H9 (cell line): ENCODE measurements around the gene CNDP2. TPM values are rescaled to one million over a fixed set of nuclear protein-coding genes. Genes with fewer than 3 reads are reported as not detected.

ENCODE experiments used
- DNase-seq: peaks from one replicate; pipeline ENCODE4 v3.0.0-alpha.2; 2017
- H2AFZ ChIP-seq: one replicate; pipeline ENCODE4 v1.6.1; 2013; ENCODE audit warnings: mild to moderate bottlenecking, low read length, control low read depth, moderate library complexity
- H2AK5ac ChIP-seq: 2 replicates; pipeline ENCODE4 v1.6.1; 2013; ENCODE audit warnings: low read length, control low read depth, mixed read lengths; ENCODE audit not compliant: insufficient read length
- H2BK120ac ChIP-seq: one replicate; pipeline ENCODE4 v1.6.1; 2013; ENCODE audit warnings: low read depth, mild to moderate bottlenecking, low read length, control low read depth, inconsistent platforms; ENCODE audit not compliant: poor library complexity, severe bottlenecking
- H2BK12ac ChIP-seq: 2 replicates; pipeline ENCODE4 v1.6.1; 2013; ENCODE audit warnings: low read length, control low read depth, mixed read lengths, low read depth; ENCODE audit not compliant: insufficient read length
- H2BK15ac ChIP-seq: 2 replicates; pipeline ENCODE4 v1.6.1; 2013; ENCODE audit warnings: low read depth, low read length, control low read depth
- H2BK20ac ChIP-seq: one replicate; pipeline ENCODE4 v1.6.1; 2013; ENCODE audit warnings: low read depth, mild to moderate bottlenecking, low read length, control low read depth, inconsistent platforms; ENCODE audit not compliant: poor library complexity, severe bottlenecking
- H2BK5ac ChIP-seq: 2 replicates; pipeline ENCODE4 v1.6.1; 2013; ENCODE audit warnings: low read length, control low read depth, mixed read lengths; ENCODE audit not compliant: insufficient read length
- H3K14ac ChIP-seq: 2 replicates; pipeline ENCODE4 v1.6.1; 2013; ENCODE audit warnings: low read length, control low read depth; ENCODE audit not compliant: insufficient read depth
- H3K18ac ChIP-seq: 2 replicates; pipeline ENCODE4 v1.6.1; 2013; ENCODE audit warnings: low read depth, mild to moderate bottlenecking, mixed read lengths, low read length, control low read depth; ENCODE audit not compliant: insufficient read length
- H3K23ac ChIP-seq: 2 replicates; pipeline ENCODE4 v1.6.1; 2013; ENCODE audit warnings: low read length, control low read depth, mixed read lengths, low read depth; ENCODE audit not compliant: insufficient read length
- H3K23me2 ChIP-seq: 2 replicates; pipeline ENCODE4 v1.6.1; 2013; ENCODE audit warnings: low read depth, mild to moderate bottlenecking, mixed read lengths, low read length, control low read depth; ENCODE audit not compliant: insufficient read length, poor library complexity, severe bottlenecking
- H3K27ac ChIP-seq: 2 replicates; pipeline ENCODE4 v1.5.1; 2013; ENCODE audit warnings: low read length, control low read depth, mixed read lengths, low read depth; ENCODE audit not compliant: insufficient read length
- H3K27me3 ChIP-seq: 2 replicates; pipeline ENCODE4 v1.6.1; 2013; ENCODE audit warnings: low read length, control low read depth, inconsistent platforms; ENCODE audit not compliant: insufficient read depth
- H3K4ac ChIP-seq: 2 replicates; pipeline ENCODE4 v1.6.1; 2013; ENCODE audit warnings: low read depth, mild to moderate bottlenecking, control low read depth, inconsistent platforms, low read length, moderate library complexity
- H3K4me1 ChIP-seq: 2 replicates; pipeline ENCODE4 v1.6.1; 2013; ENCODE audit warnings: low read length, control low read depth, inconsistent platforms; ENCODE audit not compliant: insufficient read depth
- H3K4me2 ChIP-seq: 2 replicates; pipeline ENCODE4 v1.6.1; 2013; ENCODE audit warnings: low read length, control low read depth, mixed read lengths; ENCODE audit not compliant: insufficient read length, insufficient read depth
- H3K56ac ChIP-seq: 2 replicates; pipeline ENCODE4 v1.6.1; 2013; ENCODE audit warnings: low read depth, mild to moderate bottlenecking, mixed read lengths, low read length, control low read depth; ENCODE audit not compliant: insufficient read length
- H3K79me1 ChIP-seq: 2 replicates; pipeline ENCODE4 v1.6.1; 2013; ENCODE audit warnings: low read depth, mild to moderate bottlenecking, moderate library complexity, low read length, control low read depth, inconsistent platforms; ENCODE audit not compliant: insufficient read depth, poor library complexity, severe bottlenecking
- H3K79me2 ChIP-seq: 2 replicates; pipeline ENCODE4 v1.6.1; 2013; ENCODE audit warnings: low read length, control low read depth, inconsistent platforms; ENCODE audit not compliant: insufficient read depth
- H3K9ac ChIP-seq: 2 replicates; pipeline ENCODE4 v1.6.1; 2013; ENCODE audit warnings: low read length, control low read depth, mixed read lengths; ENCODE audit not compliant: insufficient read length; ENCODE audit errors: extremely low read depth
- H3K9me3 ChIP-seq: one replicate; pipeline ENCODE4 v1.6.1; 2013; ENCODE audit warnings: low read depth, low read length, inconsistent platforms; ENCODE audit not compliant: control insufficient read depth
- H3T11ph ChIP-seq: one replicate; pipeline ENCODE4 v1.6.1; 2013; ENCODE audit warnings: mild to moderate bottlenecking, low read length, control low read depth, inconsistent platforms
- H4K20me1 ChIP-seq: one replicate; pipeline ENCODE4 v1.6.1; 2013; ENCODE audit not compliant: control insufficient read depth, insufficient read length, insufficient read depth
- H4K5ac ChIP-seq: 2 replicates; pipeline ENCODE4 v1.6.1; 2013; ENCODE audit warnings: low read depth, mild to moderate bottlenecking, mixed read lengths, low read length, control low read depth; ENCODE audit not compliant: insufficient read length
- H4K8ac ChIP-seq: replicated peaks from 2 replicates; pipeline ENCODE4 v1.6.1; 2013; ENCODE audit warnings: low read length, control low read depth, mixed read lengths, low read depth; ENCODE audit not compliant: insufficient read length
- H4K91ac ChIP-seq: 2 replicates; pipeline ENCODE4 v1.6.1; 2013; ENCODE audit warnings: low read depth, mild to moderate bottlenecking, moderate library complexity, mixed read lengths, low read length, control low read depth; ENCODE audit not compliant: insufficient read length
- H3K27ac Mint-ChIP-seq, 3 experiments: 2 replicates in 2 of 3; 3 replicates in 1 of 3; pipeline ENCODE4 v1.8.0; 2020 to 2021; ENCODE audit warnings: mixed read lengths in 3 of 3, mild to moderate bottlenecking in 1 of 3, moderate library complexity in 1 of 3
- H3K27me3 Mint-ChIP-seq: 2 replicates; pipeline ENCODE4 v1.8.0; 2021; ENCODE audit warnings: low read depth, mild to moderate bottlenecking, moderate library complexity, mixed read lengths
- H3K36me3 Mint-ChIP-seq, 3 experiments: 2 replicates in 2 of 3; 3 replicates in 1 of 3; pipeline ENCODE4 v1.8.0; 2020 to 2021; ENCODE audit warnings: low read depth in 3 of 3, mixed read lengths in 3 of 3; ENCODE audit not compliant: insufficient read depth in 1 of 3
- H3K4me1 Mint-ChIP-seq, 2 experiments: 2 replicates each; pipeline ENCODE4 v1.8.0; 2020; ENCODE audit warnings: mixed read lengths in 2 of 2
- H3K4me3 Mint-ChIP-seq, 2 experiments: 2 replicates in 1 of 2; 3 replicates in 1 of 2; pipeline ENCODE4 v1.8.0; 2020 to 2021; ENCODE audit warnings: mild to moderate bottlenecking in 2 of 2, mixed read lengths in 2 of 2, moderate library complexity in 1 of 2
- H3K9me3 Mint-ChIP-seq, 2 experiments: 2 replicates in 1 of 2; 3 replicates in 1 of 2; pipeline ENCODE4 v1.8.0; 2020; ENCODE audit warnings: mild to moderate bottlenecking in 2 of 2, mixed read lengths in 2 of 2, moderate library complexity in 1 of 2
- WGBS: extraction: QIAGEN DNeasy Blood & Tissue Kit; methylation state at CpG from one replicate; pipeline ENCODE4 v1.1.7; 2013; ENCODE audit warnings: missing lambda C conversion rate, low lambda C conversion rate, mixed read lengths; ENCODE audit not compliant: insufficient read length; ENCODE audit errors: extremely low coverage; 5-methylcytosine and 5-hydroxymethylcytosine counted together
- total RNA-seq: library from RNA; stranded (reverse); gene quantifications from 2 replicates; pipeline ENCODE4 v1.2.1, GENCODE V29; 2021
- TF ChIP-seq, protein P1 (sequence below): fragments of 200-600 bp; sonication (generic); conservative IDR thresholded peaks from 3 replicates; pipeline ENCODE4 v1.8.0; 2021; ENCODE audit warnings: antibody characterized with exemption, mild to moderate bottlenecking

Gene CNDP2
- total RNA-seq, 1 experiment from 2014 or later = 212 TPM

DNA sequence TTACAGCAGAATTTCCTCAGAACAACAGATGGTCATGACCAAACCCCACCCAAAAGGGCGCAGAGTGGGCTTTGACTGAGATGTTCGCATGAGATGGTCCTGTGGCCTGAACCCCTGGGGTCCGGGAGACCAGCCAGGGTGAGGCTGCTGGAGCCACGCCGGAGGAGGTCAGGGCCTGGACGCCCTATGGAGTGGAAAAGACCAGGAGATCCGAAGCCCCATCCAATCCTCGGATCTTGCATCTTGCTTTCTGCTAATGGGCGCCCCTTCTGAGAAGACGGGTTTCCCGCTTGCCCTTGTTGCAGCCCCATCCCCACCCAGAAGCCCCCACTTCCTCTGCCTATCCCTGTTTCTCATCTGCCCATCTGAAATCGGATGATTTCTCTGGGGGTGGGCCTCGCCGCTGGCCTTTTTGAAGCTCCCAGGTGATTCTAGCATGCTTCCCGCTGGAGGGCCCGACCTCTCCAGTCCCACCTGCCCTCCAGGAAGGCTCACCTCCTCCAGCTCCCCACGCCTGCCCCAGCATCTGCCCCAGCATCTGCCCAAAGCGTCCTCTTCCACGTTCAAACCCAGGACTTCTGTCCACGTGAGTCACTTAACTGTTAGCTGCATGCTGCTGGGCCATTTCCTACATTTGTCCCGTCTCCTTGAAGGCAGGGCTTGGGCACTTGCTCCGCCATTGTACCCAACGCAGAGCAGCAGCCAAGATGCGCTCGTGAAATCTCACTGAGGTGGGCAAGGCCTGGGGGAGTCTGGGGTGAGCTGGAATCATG, 33.8 kb downstream of the CNDP2 start:
- no peaks in the 10 kb centered on the region for H4K20me1 ChIP-seq
- no peak overlapping the region for H3K56ac ChIP-seq
- peak; percentile 23 for DNase-seq
- no peaks in the 10 kb centered on the region; a peak in 1 of 7 replicates for H3K36me3 Mint-ChIP-seq
- no peak overlapping the region for H3K27ac ChIP-seq
- no peak overlapping the region for H2BK15ac ChIP-seq
- no peak overlapping the region for H4K91ac ChIP-seq
- no peaks in the 10 kb centered on the region for H3K4me1 ChIP-seq
- H3K9me3 Mint-ChIP-seq = no peaks in the 10 kb centered on the region; a peak in 1 of 5 replicates
- H2BK20ac ChIP-seq = no peak overlapping the region
- peaks cover 7% of the 10 kb centered on the region for H3K27me3 Mint-ChIP-seq
- no peak overlapping the region for H4K5ac ChIP-seq
- H3K27ac Mint-ChIP-seq = no peak overlapping the region
- no peak overlapping the region for H3K14ac ChIP-seq
- no peaks in the 10 kb centered on the region for H3K79me2 ChIP-seq
- no peak overlapping the region for H3K18ac ChIP-seq
- H3K23me2 ChIP-seq = peaks cover 2% of the 10 kb centered on the region
- H3T11ph ChIP-seq = no peak overlapping the region
- no peak overlapping the region for H2BK5ac ChIP-seq
- H3K9me3 ChIP-seq = no peaks in the 10 kb centered on the region
- no peak overlapping the region for H3K4me3 Mint-ChIP-seq
- no peak overlapping the region for H3K4ac ChIP-seq
- H3K27me3 ChIP-seq = no peaks in the 10 kb centered on the region
- TF ChIP-seq, protein P1, sequence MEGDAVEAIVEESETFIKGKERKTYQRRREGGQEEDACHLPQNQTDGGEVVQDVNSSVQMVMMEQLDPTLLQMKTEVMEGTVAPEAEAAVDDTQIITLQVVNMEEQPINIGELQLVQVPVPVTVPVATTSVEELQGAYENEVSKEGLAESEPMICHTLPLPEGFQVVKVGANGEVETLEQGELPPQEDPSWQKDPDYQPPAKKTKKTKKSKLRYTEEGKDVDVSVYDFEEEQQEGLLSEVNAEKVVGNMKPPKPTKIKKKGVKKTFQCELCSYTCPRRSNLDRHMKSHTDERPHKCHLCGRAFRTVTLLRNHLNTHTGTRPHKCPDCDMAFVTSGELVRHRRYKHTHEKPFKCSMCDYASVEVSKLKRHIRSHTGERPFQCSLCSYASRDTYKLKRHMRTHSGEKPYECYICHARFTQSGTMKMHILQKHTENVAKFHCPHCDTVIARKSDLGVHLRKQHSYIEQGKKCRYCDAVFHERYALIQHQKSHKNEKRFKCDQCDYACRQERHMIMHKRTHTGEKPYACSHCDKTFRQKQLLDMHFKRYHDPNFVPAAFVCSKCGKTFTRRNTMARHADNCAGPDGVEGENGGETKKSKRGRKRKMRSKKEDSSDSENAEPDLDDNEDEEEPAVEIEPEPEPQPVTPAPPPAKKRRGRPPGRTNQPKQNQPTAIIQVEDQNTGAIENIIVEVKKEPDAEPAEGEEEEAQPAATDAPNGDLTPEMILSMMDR = no peak
- H2BK120ac ChIP-seq = no peak overlapping the region
- H2BK12ac ChIP-seq = no peak overlapping the region
- H2AK5ac ChIP-seq = no peak overlapping the region
- H3K9ac ChIP-seq = no peak overlapping the region
- H3K23ac ChIP-seq = no peak overlapping the region
- no peak overlapping the region for H2AFZ ChIP-seq
- no peaks in the 10 kb centered on the region for H3K79me1 ChIP-seq
- H4K8ac ChIP-seq = no peak overlapping the region
- H3K4me2 ChIP-seq = no peak overlapping the region
- H3K4me1 Mint-ChIP-seq = 0 out of 4 replicates have a peak, but pooled peaks cover 0 to 3% of the 10 kb centered on the region in 2 experiments
- no CpG with 5 or more reads among the region's 25 CpGs for WGBS
